Neuron (in vitro differentiated cells): ENCODE results near the gene IRF5.

Experiments
- H2AFZ ChIP-seq: one replicate; pipeline ENCODE4 v1.6.1; 2013; ENCODE audit warnings: low read depth, mild to moderate bottlenecking, inconsistent platforms, low read length, moderate library complexity
- H3K27me3 ChIP-seq: one replicate; pipeline ENCODE4 v1.6.1; 2013; ENCODE audit warnings: low read length; ENCODE audit not compliant: insufficient read depth
- H3K36me3 ChIP-seq: one replicate; pipeline ENCODE4 v1.6.1; 2013; ENCODE audit warnings: low read length; ENCODE audit not compliant: insufficient read depth
- H3K4me1 ChIP-seq: one replicate; pipeline ENCODE4 v1.6.1; 2013; ENCODE audit warnings: low read length; ENCODE audit not compliant: insufficient read depth
- H3K4me3 ChIP-seq: 2 replicates; pipeline ENCODE4 v1.5.1; 2013; ENCODE audit warnings: mild to moderate bottlenecking, low read length, moderate library complexity
- H3K9me3 ChIP-seq: one replicate; pipeline ENCODE4 v1.6.1; 2013; ENCODE audit warnings: low read length

Gene IRF5

GRCh38 chr7:128919881-128920799 lies 17.6 kb upstream of the IRF5 start:
- Histone ChIP-seq H2AFZ (no peak overlapping the region), H3K9me3 (peaks cover 10% of the 10 kb centered on the region), H3K27me3 (peaks cover 63% of the 10 kb centered on the region), H3K36me3 (no peaks in the 10 kb centered on the region), H3K4me3 (no peak overlapping the region), H3K4me1 (no peaks in the 10 kb centered on the region)

- H3K36me3 ChIP-seq, result no peaks in the 10 kb centered on the region
- H3K27me3 ChIP-seq, result peaks cover 56% of the 10 kb centered on the region
- H2AFZ ChIP-seq, result no peak overlapping the region
- H3K4me1 ChIP-seq, result no peaks in the 10 kb centered on the region
- no peak overlapping the region for H3K4me3 ChIP-seq
- peaks cover 10% of the 10 kb centered on the region for H3K9me3 ChIP-seq
Measured at GRCh38 chr7:128920913-128921582, 16.7 kb upstream of the IRF5 start.

- peaks cover 4% of the 10 kb centered on the region for H3K9me3 ChIP-seq
- H3K27me3 ChIP-seq, result peaks cover 46% of the 10 kb centered on the region
- no peaks in the 10 kb centered on the region for H3K36me3 ChIP-seq
- H3K4me3 ChIP-seq, result no peak overlapping the region
- H2AFZ ChIP-seq, result no peak overlapping the region
- H3K4me1 ChIP-seq, result no peaks in the 10 kb centered on the region
Measured at GRCh38 chr7:128921866-128922440, 15.8 kb upstream of the IRF5 start.

- Histone ChIP-seq H2AFZ (no peak overlapping the region), H3K4me3 (no peak overlapping the region), H3K4me1 (no peaks in the 10 kb centered on the region), H3K27me3 (peaks cover 42% of the 10 kb centered on the region), H3K9me3 (peaks cover 2% of the 10 kb centered on the region), H3K36me3 (no peaks in the 10 kb centered on the region)
Measured at GRCh38 chr7:128922496-128923410, 15.0 kb upstream of the IRF5 start.

- H3K4me3 ChIP-seq, result no peak overlapping the region
- H3K36me3 ChIP-seq, result no peaks in the 10 kb centered on the region
- peaks cover 41% of the 10 kb centered on the region for H3K27me3 ChIP-seq
- peaks cover 4% of the 10 kb centered on the region for H3K9me3 ChIP-seq
- H2AFZ ChIP-seq, result no peak overlapping the region
- H3K4me1 ChIP-seq, result no peaks in the 10 kb centered on the region
Measured at GRCh38 chr7:128923411-128923800, 14.3 kb upstream of the IRF5 start.

GRCh38 chr7:128924707-128925588 lies 12.8 kb upstream of the IRF5 start:
- H2AFZ ChIP-seq, result no peak overlapping the region
- H3K9me3 ChIP-seq, result peaks cover 2% of the 10 kb centered on the region
- no peaks in the 10 kb centered on the region for H3K4me1 ChIP-seq
- no peak overlapping the region for H3K4me3 ChIP-seq
- H3K27me3 ChIP-seq, result peaks cover 29% of the 10 kb centered on the region
- H3K36me3 ChIP-seq, result no peaks in the 10 kb centered on the region

- Histone ChIP-seq H3K36me3 (no peaks in the 10 kb centered on the region), H3K27me3 (peaks cover 26% of the 10 kb centered on the region), H3K9me3 (peaks cover 2% of the 10 kb centered on the region), H2AFZ (no peak overlapping the region), H3K4me1 (no peaks in the 10 kb centered on the region), H3K4me3 (no peak overlapping the region)
Measured at GRCh38 chr7:128928159-128928813, 9.4 kb upstream of the IRF5 start.

GRCh38 chr7:128928882-128929788 lies 8.6 kb upstream of the IRF5 start:
- Histone ChIP-seq H3K4me3 (no peak overlapping the region), H3K36me3 (no peaks in the 10 kb centered on the region), H3K4me1 (no peaks in the 10 kb centered on the region), H3K9me3 (peaks cover 2% of the 10 kb centered on the region), H2AFZ (no peak overlapping the region), H3K27me3 (peaks cover 24% of the 10 kb centered on the region)

- Histone ChIP-seq H3K27me3 (peaks cover 37% of the 10 kb centered on the region), H3K36me3 (no peaks in the 10 kb centered on the region), H3K4me1 (no peaks in the 10 kb centered on the region), H2AFZ (no peak overlapping the region), H3K9me3 (peaks cover 4% of the 10 kb centered on the region), H3K4me3 (no peak overlapping the region)
Measured at GRCh38 chr7:128931190-128931798, 6.4 kb upstream of the IRF5 start.

GRCh38 chr7:128931965-128932861 lies 5.5 kb upstream of the IRF5 start:
- Histone ChIP-seq H3K27me3 (peaks cover 46% of the 10 kb centered on the region), H2AFZ (no peak overlapping the region), H3K4me1 (no peaks in the 10 kb centered on the region), H3K9me3 (peaks cover 4% of the 10 kb centered on the region), H3K4me3 (no peak overlapping the region), H3K36me3 (no peaks in the 10 kb centered on the region)
